Endometrial microvascular endothelial cells (primary cell): Measurements from ENCODE around the gene PSME3. TPM values are rescaled to one million over a fixed set of nuclear protein-coding genes. Genes with fewer than 3 reads are reported as not detected.
"Not testable (repeated sequence)": the region's sequence is repeated elsewhere in the genome, so short reads cannot be mapped to it uniquely, and the experiment has no call there.

Source experiments
- in situ Hi-C: cut with HindIII; loops from 2 replicates; pipeline ENCODE4 v1.10.0; 2017; ENCODE audit warnings: low sequenced_read_pairs, low pct_unique_long_range_greater_than_20kb; ENCODE audit errors: inconsistent ontology term
- total RNA-seq: library from RNA; depleted of rRNA; stranded (reverse); fragments of >200 nt; gene quantifications from one replicate; pipeline ENCODE4 v1.2.3, GENCODE V29; 2015; ENCODE audit errors: inconsistent ontology term

Gene PSME3
- total RNA-seq, 1 donor from 2014 or later: 163 TPM

GRCh38 chr17:42848093-42848492, 14.9 kb downstream of the PSME3 start:
- in situ Hi-C loops: no loop called here

DNA sequence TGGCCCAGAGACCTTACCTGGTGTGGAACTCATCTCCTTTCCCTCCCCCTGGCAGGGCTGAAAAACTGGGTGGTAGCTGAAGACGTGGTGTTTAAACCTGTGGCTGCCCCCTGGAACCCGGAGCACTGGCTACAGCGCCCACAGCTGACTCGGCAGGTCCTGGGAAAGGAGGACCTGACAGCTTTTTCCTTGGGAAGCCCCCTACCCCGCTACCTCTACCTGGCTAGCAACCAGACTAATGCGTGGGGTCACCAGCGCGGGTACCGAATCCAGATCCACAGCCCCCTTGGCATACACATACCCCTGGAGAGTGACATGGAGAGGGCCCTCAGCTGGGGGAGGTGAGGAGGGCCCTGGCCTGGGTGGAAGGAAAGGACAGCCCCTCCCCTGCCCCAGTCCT, 15.8 kb downstream of the PSME3 start:
- in situ Hi-C loops: no loop called here

DNA sequence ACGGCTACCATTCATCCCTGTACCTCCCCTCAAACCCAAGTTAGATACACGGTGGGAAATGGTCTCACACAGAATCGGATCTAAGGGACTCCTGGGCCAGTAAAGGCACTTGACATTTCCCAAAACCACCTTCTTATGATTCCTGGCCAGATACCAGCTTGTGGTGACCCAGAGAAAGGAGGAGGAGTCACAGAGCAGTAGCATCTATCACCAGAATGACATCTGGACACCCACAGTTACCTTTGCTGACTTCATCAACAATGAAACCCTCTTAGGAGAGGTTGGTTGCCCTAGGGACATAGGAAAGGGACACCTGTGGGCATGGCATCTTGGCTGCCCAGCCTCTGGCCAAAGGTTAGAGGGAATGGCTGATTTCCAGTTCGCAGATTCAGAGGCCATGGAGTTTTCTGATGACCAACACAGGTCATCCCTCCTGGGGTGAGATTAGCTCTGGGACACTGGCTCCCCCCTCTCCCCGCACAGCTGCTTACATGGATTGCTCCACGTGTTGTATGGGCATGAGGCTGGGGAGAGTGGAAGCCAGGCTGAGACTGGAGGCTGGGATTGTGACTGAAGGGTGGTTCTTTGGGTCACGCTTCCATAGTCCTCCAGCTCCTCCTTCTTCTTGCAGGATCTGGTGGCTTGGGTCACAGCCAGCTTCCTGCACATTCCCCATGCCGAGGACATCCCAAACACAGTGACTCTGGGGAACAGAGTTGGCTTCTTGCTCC, 16.4 kb downstream of the PSME3 start:
- in situ Hi-C loops: no loop called here

- in situ Hi-C loops: no loop called here
Observed at GRCh38 chr17:42850954-42851353, 17.8 kb downstream of the PSME3 start, which contains the start of gene AOC3. Gene AOC3 (plus strand): TSS chr17:42851199. CDS start chr17:42851344, 145 bp downstream.

DNA sequence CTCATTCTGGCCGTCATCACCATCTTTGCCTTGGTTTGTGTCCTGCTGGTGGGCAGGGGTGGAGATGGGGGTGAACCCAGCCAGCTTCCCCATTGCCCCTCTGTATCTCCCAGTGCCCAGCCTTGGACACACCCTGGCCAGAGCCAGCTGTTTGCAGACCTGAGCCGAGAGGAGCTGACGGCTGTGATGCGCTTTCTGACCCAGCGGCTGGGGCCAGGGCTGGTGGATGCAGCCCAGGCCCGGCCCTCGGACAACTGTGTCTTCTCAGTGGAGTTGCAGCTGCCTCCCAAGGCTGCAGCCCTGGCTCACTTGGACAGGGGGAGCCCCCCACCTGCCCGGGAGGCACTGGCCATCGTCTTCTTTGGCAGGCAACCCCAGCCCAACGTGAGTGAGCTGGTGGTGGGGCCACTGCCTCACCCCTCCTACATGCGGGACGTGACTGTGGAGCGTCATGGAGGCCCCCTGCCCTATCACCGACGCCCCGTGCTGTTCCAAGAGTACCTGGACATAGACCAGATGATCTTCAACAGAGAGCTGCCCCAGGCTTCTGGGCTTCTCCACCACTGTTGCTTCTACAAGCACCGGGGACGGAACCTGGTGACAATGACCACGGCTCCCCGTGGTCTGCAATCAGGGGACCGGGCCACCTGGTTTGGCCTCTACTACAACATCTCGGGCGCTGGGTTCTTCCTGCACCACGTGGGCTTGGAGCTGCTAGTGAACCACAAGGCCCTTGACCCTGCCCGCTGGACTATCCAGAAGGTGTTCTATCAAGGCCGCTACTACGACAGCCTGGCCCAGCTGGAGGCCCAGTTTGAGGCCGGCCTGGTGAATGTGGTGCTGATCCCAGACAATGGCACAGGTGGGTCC, 18.4 kb downstream of the PSME3 start:
- in situ Hi-C loops: not testable (repeated sequence)

DNA sequence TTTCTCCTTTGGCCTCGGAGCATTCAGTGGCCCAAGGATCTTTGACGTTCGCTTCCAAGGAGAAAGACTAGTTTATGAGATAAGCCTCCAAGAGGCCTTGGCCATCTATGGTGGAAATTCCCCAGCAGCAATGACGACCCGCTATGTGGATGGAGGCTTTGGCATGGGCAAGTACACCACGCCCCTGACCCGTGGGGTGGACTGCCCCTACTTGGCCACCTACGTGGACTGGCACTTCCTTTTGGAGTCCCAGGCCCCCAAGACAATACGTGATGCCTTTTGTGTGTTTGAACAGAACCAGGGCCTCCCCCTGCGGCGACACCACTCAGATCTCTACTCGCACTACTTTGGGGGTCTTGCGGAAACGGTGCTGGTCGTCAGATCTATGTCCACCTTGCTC, 19.2 kb downstream of the PSME3 start:
- in situ Hi-C loops: no loop called here

DNA sequence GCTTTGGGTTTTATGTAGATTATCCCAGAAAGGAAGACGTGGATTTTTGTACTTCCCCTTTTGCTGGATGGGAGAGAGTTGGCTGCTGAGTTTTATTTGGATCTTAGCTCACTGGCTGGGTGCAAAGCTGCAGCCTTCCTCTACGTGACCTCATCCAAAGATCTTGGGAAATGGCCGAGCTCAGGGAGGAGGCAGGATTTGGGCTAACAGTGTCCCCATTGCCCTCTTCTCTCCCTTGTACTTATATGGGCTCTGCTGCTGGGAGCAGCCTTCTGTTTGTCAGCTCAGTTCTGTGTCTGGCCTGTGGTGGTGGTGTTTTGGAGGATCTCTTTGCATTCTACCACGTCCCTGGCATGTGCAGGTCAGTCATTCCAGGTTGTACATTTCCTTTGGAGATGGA, 19.8 kb downstream of the PSME3 start:
- in situ Hi-C loops: no loop called here

DNA sequence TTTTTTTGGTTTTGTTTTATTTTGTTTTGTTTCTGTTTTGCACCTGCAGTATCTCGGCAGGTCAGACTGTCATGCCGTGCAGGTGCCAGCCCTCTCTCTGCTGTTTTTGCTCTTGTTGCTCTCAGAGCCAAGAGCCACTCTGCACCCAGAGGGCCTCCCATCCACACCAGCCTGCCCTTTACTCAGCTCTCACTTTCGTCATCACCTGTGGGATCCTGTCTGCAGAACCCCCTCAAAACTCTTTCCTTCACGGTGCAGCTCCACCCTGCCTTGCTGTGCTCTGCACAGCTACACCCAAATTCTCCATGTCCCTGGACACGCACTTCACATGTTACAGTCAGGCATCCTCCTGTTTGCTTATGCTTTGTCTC, 20.4 kb downstream of the PSME3 start:
- in situ Hi-C loops: no loop called here

DNA sequence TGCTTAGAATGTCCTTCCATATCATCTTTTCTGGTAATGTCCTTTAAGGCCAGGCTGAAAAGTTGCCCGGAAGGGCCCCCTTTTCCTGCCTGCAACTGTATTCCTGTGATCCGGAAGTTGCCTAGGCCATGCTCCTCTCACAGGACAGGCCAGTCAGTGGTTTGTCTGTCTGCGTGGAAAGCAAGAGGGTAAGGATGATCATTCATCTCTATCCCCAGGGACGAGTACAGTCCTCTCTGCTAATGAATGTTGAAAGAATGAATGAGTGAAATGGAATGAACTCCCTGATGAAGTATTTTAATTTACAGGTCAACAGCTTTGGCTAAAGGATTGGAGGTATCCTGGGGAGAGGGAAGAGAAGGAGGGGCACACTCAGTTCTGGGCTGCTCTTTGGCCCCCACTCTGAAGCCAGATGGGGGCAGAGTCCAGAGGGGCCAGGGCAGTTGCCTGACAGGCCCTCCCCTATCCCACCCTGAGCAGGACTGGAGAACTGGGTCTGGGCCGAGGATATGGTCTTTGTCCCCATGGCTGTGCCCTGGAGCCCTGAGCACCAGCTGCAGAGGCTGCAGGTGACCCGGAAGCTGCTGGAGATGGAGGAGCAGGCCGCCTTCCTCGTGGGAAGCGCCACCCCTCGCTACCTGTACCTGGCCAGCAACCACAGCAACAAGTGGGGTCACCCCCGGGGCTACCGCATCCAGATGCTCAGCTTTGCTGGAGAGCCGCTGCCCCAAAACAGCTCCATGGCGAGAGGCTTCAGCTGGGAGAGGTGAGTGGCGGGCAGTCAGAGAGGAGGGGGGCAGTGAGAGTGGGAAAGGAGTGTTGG, 21.0 kb downstream of the PSME3 start:
- in situ Hi-C loops: no loop called here

GRCh38 chr17:42855048-42855596, 21.9 kb downstream of the PSME3 start:
- in situ Hi-C loops: no loop called here

DNA sequence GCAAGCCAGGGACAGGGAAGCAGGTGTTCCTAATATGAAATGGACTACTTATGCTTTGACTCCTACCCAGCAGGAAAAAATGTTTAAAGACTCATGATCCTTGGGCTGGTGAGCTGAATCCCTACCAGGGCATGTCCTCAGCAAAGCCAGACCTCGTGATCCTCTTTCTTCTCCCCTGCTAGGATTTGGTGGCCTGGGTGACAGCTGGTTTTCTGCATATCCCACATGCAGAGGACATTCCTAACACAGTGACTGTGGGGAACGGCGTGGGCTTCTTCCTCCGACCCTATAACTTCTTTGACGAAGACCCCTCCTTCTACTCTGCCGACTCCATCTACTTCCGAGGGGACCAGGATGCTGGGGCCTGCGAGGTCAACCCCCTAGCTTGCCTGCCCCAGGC, 22.9 kb downstream of the PSME3 start:
- in situ Hi-C loops: not testable (repeated sequence)

- in situ Hi-C loops: not testable (repeated sequence)
Observed at GRCh38 chr17:42856516-42856915, 23.3 kb downstream of the PSME3 start.

DNA sequence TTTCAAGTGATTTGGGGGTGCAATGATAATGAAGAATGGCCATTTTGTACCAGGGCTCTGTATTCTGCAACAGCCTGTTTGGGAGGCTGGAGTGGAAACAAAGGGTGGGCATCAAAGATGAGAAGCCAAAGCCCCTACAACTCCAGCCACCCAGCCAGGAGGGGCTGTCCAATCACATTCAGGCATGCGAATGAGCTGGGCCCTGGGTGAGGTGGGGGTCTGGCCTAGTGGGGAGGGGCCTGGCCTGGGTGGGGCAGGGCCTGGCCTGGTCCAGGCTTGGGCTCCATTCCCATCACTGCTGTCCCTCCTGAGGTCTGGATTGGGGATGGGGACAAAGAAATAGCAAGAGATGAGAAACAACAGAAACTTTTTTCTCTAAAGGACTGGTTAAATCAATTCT, 24.2 kb downstream of the PSME3 start:
- in situ Hi-C loops: no loop called here

DNA sequence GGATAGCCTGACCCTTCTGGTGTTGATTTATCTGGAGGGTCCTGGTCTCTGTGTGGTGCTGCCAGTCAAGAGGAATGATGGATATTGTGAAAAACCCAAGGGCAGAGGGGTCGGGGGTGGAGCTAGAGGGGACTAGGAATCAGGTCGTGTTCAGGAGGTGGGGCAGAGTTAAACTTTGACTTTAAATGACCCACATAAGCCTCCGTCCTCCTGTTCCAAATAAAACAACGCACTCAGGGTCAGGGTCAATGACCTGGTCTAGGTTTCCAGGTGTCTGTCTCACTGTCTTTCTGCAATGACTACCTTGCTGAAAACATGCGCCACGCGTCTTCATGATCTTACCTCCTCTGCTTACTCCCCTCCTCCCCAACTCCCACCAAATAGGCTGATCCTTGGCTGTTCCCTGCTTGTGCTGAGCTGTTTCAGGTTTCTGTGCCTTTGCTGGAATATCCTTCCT, 32.5 kb downstream of the PSME3 start:
- in situ Hi-C loops: no loop called here

DNA sequence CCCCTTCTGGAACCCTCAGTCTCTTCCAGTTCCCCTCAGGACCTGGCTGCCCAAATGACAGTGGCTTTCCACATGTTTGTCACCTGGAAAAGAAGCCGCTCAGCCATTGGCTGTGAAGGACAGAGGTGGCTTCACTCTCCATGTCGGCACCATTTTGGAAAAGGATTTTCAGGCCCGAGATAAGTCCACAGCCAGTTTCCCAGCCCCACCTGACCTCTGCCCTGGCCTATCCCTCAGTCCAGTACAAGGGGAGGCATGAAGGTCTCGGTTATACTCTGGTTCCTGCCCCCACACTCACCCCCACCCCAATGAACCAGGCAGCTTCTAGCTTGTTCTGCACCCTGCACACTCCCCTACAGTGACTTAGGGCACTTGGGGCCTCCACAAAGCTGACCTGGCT, 33.0 kb downstream of the PSME3 start:
- in situ Hi-C loops: no loop called here

DNA sequence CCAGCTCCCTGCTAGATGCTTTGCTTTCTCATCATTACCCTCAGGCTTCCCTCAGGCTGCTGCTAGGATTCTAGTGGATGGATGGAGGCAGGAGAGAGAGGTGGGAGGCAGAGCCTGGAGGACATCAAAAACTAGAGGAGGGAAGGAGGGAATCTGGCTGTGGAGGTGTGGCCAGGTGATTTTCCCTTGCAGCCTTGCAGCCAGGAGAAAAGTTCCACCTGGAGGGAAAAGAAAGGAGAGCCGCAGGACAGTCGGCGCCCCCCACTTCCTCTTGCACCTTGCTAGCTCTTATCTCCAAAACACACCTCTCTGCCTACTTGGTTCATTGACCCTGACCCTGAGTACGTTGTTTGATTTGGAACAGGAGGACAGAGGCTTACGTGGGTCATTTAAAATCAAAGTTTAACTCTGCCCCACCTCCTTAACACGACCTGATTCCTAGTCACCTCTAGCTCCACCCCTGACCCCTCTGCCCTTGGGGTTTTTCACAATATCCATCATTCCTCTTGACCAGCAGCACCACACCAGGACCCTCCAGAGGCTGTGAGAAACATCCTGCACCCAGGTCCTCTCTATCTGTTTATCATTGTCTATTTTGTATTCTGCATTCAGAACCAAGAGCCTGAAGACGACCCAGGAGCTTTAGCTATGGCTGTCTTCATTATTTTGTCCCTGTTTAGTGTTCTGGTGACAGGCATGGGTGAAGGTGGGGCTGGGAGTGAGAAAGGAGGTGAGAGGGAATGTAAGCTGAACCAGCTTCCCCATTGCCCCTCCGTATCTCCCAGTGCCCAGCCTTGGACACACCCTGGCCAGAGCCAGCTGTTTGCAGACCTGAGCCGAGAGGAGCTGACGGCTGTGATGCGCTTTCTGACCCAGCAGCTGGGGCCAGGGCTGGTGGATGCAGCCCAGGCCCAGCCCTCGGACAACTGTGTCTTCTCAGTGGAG, 33.7 kb downstream of the PSME3 start:
- in situ Hi-C loops: no loop called here

DNA sequence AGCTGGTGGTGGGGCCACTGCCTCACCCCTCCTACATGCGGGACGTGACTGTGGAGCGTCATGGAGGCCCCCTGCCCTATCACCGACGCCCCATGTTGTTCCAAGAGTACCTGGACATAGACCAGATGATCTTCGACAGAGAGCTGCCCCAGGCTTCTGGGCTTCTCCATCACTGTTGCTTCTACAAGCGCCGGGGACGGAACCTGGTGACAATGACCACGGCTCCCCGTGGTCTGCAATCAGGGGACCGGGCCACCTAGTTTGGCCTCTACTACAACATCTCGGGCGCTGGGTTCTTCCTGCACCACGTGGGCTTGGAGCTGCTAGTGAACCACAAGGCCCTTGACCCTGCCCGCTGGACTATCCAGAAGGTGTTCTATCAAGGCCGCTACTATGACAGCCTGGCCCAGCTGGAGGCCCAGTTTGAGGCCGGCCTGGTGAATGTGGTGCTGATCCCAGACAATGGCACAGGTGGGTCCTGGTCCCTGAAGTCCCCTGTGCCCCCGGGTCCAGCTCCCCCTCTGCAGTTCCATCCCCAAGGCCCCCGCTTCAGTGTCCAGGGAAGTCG, 34.6 kb downstream of the PSME3 start:
- in situ Hi-C loops: not testable (repeated sequence)

DNA sequence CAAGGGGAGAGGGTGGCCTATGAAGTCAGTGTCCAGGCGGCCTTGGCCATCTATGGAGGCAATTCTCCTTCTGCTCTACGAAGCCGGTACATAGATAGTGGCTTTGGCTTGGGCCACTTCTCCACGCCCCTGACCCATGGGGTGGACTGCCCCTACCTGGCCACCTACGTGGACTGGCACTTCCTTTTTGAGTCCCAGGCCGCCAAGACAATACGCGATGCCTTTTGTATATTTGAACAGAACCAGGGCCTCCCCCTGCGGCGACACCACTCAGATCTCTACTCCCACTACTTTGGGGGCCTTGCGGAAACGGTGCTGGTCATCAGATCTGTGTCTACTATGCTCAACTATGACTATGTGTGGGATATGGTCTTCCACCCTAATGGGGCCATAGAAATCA, 35.1 kb downstream of the PSME3 start:
- in situ Hi-C loops: no loop called here
